ENCODE data around the gene NECTIN1.

- TF ChIP-seq CTCF (IDR thresholded peaks at IDR 0.05; ENCODE audit: insufficient read depth, low read length) (no peak), POLR2AphosphoS5 (IDR thresholded peaks at IDR 0.05; ENCODE audit: low read depth) (peak; percentile 18; the same call in 1 of the 2 replicates), REST (IDR thresholded peaks at IDR 0.05; ENCODE audit: insufficient replicate concordance, low read depth) (no peak), SPI1 (IDR thresholded peaks at IDR 0.05; ENCODE audit: borderline replicate concordance, low read depth) (no peak)
These were observed 48.2 kb downstream of the NECTIN1 start for GRCh38 chr11:119680541-119681360.
